ENCODE measurements around the gene MS4A2.
"Not testable (repeated sequence)": the region's sequence is repeated elsewhere in the genome, so short reads cannot be mapped to it uniquely, and the experiment has no call there.

Gene MS4A2

DNA sequence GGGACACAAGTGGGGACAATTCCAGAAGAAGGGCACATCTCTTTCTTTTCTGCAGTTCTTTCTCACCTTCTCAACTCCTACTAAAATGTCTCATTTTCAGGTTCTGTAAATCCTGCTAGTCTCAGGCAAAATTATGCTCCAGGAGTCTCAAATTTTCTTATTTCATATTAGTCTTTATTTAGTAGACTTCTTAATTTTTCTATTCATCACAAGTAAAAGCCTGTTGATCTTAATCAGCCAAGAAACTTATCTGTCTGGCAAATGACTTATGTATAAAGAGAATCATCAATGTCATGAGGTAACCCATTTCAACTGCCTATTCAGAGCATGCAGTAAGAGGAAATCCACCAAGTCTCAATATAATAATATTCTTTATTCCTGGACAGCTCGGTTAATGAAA lies at the start of gene MS4A2:
TSS of gene MS4A2 (plus strand) at position 301 of the 400 bp plus-strand sequence. CDS start 102 bp downstream, outside the sequence.
- DNase-seq: no peak

DNA sequence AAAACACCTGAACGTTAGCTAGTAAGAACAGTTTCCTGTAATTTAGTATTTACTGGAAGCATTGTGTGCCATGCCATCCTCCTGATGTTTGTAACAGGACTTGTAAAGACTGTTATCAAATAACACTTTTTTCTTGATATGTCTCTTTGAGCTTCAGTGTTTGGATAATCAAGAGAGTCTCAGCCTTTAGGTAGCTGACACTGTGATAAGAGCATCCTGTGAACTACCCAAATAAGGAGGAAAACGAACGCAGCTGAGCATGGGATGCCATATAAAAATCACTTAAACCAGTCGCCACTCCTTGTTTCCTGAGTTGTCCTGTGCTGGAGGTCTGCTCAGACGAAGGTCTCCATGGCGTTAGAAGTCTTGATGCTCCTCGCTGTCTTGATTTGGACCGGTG lies 48.4 kb upstream of the MS4A2 start, which contains the start of gene OOSP2:
TSS of gene OOSP2 (plus strand) at position 301 of the 400 bp plus-strand sequence. CDS start at position 352, 51 bp downstream.
- no peak for DNase-seq

DNA sequence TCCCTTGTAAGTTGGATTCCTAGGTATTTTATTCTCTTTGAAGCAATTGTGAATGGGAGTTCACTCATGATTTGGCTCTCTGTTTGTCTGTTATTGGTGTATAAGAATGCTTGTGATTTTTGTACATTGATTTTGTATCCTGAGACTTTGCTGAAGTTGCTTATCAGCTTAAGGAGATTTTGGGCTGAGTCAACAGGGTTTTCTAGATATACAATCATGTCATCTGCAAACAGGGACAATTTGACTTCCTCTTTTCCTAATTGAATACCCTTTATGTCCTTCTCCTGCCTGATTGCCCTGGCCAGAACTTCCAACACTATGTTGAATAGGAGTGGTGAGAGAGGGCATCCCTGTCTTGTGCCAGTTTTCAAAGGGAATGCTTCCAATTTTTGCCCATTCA lies 38.0 kb upstream of the MS4A2 start:
- not testable (repeated sequence) for DNase-seq

DNA sequence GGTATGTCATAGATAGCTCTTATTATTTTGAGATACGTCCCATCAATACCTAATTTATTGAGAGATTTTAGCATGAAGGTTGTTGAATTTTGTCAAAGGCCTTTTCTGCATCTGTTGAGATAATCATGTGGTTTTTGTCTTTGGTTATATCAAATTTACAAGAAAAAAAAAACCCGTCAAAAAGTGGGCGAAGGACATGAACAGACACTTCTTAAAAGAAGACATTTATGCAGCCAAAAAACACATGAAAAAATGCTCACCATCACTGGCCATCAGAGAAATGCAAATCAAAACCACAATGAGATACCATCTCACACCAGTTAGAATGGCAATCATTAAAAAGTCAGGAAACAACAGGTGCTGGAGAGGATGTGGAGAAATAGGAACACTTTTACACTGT lies 37.6 kb upstream of the MS4A2 start:
- DNase-seq: not testable (repeated sequence)

DNA sequence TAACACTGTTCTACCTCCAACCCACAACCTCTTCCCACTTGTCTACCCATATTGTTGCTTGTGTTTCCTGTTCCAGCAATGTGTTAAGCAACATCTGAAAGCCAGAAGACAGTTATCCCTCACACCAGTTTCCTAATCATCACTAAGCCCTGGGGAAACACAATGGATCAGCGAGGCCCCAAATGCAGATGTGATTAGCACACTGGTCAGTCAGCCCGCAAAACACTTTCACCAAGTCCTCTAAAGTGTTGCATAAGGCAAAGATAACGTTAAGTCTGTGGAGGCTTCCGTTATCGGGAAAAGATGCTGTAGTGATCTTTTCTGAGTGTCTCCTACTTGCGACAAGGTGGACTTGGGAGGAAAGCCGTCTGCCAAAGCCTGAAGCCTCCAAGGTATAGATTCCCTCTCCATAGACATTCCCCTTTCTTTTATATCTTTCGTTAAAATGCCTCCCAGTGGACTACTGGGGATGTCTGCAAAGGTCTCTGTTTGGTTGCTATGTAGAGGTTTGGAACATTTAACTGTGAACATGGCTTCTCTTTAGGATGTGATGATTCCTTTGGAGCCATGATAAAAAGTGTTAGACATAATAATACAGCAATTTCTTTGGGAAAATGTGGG lies 32.0 kb upstream of the MS4A2 start, which contains the start of gene MS4A3:
TSS of gene MS4A3 (plus strand) at position 317 of the 621 bp plus-strand sequence. CDS start 4,496 bp downstream, outside the sequence.
- no peak for DNase-seq

DNA sequence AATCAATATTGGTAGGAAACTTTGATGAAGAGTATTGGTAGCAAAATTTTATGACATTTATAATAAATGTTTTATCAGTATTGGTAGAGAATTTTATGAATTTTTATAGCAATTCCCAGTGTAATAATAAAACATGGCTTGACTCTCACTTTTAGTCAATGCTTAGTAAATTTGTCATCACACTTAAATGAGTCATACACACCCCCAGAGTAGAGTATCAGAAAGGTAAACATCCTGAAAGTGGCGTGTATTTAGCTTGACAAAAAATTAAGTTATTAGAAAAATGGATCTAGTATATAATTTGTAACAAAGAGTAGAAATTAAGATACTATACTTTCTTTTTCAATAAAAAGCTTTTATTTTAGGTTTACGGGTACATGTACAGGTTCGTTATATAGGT lies 29.4 kb upstream of the MS4A2 start:
- no peak for DNase-seq

DNA sequence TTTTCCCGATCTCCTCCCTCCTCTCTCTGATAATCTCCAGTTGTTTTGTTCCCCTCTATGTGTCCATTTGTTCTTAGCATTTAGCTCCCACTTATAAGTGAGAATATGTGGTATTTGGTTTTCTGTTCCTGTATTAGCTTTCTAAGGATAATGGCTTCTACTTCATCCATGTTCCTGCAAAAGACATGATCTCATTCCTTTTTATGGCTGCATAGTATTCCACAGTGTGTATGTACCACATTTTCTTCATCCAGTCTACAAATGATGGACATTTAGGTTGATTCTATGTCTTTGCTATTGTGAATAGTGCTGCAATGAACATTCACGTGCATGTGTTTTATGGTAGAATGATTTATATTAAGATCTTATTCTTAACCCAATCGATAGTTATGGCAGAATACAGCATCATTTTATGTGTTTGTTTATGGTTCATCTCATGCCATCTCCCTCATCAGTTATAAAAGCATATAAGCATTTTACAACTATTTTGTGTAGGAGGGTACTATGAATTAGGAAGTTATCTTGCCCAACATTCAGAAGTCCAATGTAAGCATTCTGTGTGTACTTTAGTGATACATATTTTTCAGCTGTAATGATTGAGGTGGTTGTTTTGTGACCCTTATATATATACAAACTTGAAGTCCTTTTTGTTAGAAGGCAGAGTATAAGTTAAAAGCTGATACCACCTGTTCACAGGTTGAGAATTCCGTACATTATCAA lies 28.8 kb upstream of the MS4A2 start:
- no peak for DNase-seq

DNA sequence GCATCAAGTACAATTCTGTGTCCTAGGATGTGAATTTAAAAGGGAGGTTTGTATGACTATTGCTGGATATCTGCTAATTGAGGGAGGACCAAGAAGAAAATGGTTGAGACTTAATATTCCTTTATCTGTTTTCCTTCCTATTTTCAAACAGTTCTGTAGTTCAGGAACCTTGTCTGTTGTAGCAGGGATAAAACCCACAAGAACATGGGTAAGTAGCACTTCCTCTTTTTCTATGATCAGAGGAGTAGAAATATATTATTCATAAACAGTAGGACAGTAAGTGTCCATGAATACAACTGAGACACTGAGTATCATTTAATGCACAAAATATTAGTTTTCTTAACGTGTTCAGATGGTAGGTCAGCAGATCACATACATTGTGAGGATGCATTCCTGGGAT lies 24.4 kb upstream of the MS4A2 start:
- no peak for DNase-seq

DNA sequence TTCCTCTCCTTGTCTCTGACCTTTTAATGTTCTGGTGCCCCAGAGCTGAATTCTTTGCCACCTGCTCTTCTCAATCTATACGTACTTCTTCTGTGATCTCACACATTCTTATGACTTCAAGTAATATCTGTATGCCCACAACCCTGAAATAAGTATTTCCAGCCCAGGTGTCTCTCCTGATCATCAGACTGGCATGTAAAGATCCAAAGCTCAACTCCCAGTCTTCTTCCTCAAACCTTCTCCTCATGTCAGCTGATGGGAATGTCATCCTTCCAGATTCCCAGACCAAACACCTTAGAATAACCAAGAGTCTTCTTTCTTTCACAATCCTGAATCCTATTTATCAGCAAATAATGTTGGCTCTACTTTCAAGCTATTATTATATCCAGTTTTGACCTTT lies 22.7 kb upstream of the MS4A2 start:
- DNase-seq: no peak

DNA sequence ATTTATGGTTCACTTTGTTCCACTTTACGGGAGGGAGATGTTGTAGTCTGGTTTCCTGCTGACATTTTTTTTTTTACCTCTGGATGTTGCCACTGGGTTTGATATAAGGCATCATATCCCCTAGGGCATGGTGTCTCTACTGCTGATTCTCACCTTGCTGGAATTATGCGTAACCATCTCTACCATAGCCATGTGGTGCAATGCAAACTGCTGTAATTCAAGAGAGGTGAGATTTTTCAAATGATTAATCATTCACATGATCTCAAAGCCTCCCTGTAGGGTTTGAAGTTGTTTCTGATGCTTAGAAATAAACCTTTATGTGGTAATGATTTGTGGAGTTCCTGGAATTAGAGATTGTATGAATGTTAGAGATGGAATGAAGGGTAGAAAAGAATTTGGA lies 19.0 kb upstream of the MS4A2 start:
- DNase-seq: no peak

DNA sequence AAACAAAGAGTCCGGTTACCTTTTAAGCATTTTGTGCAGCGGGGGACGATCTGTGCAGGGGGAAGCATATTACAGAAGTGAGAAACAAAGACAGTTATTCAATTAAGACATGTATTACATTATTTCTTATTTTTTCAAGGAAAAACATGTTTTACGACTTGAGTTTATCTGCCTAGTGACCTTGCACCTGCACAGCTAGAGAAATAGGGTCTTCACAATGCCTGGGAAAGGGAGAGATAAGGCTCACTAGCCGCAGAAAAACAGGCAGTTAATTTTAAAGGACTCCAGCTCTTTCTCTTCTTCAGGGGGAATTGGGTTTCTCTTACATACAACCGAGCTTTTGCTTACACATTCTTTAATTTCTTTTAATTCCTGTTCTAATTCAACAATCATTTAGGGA lies 16.8 kb upstream of the MS4A2 start:
- not testable (repeated sequence) for DNase-seq

DNA sequence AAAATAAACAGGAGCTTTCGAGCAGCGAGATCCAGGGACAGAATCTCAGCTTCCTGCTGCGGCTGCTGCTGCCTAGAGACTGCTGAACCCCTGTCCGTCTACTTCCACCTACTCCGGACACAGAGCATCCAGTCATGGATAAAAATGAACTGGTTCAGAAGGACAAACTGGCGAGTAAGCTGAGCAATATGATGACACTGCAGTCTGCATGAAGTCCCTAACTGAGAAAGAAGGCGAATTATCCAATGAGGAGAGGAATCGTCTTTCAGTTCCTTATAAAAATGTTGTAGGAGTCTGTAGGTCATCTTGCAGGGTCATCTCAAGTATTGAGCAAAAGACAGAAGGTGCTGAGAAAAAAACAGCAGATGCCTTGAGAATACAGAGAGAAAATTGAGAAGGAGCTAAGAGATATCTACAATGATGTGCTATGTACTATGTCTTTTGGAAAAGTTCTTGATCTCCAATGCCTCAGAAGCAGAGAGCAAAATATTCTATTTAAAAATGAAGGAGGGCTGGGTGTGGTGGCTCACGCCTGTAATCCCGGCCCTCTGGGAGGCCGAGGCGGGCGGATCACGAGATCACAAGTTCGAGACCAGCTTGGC lies 11.1 kb upstream of the MS4A2 start:
- DNase-seq: no peak

DNA sequence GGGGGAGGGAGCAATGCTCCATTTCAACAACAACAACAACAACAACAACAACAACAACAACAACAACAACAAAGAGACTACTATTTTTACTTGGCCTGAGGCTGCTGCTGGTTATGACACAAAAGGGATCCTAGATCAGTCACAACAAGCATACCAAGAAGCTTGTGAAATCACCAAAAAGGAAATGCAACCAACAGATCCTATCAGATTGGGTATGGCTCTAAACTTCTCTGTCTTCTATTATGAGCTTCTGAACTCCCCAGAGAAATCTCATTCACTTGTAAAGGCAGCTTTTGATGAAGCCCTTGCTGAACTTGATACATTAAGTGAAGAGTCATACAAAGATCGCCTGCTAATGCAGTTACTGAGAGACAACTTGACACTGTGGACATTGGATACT lies 10.5 kb upstream of the MS4A2 start:
- DNase-seq: no peak

DNA sequence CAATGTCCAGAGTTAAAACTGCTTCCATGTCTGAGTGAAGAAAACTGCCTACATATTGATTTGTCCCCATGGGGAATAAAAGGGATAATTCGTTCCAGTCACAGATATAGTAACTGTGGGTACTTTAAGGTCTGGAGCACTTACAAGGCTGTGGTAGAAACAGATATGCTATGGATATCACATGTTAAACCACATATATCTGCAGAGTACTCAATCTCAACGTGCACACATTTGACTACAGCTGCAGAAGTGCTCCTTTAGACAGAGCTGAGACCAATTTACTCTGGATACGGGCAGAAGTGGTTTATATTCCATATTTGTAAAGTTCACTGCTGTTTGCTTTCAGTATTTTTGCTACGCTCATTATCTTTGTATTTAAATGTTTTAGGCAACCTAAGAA lies 9.7 kb upstream of the MS4A2 start:
- no peak for DNase-seq

DNA sequence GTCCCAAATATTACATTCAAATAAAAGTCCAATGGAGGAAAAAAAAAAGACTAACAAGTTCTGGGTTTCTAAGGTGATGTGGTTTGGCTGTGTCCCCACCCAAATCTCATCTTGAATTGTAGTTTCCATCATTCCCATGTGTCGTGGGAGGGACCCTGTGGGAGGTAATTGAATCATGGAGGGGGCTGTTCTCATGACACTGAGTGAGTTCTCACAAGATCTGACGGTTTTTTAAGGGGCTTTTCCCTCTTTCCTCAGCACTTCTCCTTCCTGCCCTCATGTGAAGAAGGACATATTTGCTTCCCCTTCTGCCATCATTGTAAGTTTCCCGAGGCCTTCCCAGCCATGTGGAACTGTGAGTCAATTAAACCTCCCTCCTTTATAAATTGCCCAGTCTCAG lies 7.9 kb upstream of the MS4A2 start:
- DNase-seq: no peak

DNA sequence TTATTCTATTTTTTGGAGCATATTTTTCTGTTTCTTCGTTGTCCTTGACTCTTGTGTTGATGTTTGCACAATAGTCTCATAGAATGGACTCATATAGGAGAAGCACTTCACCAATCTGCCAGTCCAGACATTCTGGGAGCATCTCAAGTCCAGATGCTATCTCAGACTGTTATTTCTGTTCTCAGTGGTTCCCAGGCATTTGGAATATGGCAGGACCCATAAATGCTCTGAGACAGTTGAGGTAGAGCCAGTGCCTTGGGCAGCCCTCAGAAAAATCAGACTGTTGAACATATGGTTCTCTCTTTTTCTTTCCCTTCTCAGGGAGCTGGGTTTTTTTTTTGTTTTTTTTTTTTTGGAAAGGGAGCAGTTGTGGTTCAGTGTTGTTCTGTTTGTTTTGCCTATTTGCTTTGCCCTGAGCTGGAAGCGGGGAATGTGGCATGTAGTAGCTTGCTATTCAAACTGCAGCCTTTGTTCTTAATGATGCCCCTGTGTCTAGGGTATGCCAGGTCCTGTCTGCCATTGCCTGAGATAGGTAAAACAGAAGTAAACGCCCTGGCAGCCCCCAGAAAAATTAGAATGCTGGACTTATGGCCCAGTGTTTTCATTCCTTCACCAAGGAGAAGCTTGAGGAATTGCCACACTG lies 3.7 kb upstream of the MS4A2 start:
- no peak for DNase-seq

DNA sequence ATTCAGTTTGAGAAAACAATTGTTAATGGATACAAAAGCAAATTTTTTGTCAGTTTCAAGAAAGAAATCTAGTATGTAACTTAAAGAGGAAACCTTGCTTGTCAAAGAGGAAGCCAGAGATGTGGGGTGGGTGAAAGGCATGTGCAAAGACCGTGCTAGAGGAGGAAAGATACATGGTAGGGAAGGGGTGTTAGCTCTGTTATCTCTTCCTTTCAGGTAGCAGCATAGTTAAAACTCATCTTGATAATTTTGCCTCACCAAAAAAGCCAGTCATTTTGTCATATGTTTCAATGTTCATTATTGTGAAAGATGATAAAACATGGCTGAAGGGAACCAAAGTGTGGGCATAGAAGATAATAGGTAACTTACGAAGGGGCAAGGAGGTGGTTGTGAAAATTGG lies 2.6 kb upstream of the MS4A2 start:
- DNase-seq: no peak

DNA sequence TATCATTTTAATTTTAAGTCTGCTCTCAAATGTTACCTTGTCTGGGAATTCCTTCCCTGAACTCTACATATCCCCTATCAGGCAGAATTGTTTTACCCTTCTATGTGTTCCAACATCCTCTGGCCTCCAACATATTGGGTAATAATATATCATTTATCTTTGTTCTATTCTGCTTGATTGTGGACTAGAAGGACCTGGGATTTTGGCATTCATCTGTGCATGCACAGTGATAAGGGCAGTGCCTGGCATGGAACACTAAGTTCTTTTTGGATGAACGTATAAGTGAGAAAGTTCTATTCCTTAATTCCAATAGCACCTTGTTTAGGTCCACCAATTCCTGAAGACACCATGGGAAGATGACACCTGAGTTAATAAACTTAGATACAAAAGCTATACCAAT lies 1.2 kb upstream of the MS4A2 start:
- DNase-seq: no peak

DNA sequence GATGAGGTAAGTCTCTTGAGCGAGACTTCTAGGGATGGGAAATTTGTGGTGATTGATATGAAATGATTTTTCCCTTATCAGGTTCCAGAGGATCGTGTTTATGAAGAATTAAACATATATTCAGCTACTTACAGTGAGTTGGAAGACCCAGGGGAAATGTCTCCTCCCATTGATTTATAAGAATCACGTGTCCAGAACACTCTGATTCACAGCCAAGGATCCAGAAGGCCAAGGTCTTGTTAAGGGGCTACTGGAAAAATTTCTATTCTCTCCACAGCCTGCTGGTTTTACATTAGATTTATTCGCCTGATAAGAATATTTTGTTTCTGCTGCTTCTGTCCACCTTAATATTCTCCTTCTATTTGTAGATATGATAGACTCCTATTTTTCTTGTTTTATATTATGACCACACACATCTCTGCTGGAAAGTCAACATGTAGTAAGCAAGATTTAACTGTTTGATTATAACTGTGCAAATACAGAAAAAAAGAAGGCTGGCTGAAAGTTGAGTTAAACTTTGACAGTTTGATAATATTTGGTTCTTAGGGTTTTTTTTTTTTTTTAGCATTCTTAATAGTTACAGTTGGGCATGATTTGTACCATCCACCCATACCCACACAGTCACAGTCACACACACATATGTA lies 7.1 kb downstream of the MS4A2 start:
- DNase-seq: no peak

DNA sequence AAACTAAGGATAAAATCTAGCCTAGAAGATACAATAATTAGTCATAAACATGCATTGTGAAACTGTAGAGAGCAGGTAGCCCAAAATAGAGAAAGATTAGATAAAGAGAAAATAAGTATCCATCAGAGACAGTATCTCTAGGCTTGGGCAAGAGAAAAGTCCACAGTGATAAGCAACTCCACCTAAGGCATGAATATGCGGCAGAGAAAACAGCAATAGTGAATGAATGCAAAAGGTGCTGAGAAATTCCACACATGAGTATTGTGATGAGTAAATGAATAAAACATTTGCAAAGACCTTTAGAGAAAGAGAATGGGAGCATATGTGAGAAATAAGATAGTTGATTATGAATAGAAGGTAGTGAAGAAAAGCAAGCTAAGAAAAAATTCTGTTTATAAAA lies 8.7 kb downstream of the MS4A2 start:
- DNase-seq: no peak

DNA sequence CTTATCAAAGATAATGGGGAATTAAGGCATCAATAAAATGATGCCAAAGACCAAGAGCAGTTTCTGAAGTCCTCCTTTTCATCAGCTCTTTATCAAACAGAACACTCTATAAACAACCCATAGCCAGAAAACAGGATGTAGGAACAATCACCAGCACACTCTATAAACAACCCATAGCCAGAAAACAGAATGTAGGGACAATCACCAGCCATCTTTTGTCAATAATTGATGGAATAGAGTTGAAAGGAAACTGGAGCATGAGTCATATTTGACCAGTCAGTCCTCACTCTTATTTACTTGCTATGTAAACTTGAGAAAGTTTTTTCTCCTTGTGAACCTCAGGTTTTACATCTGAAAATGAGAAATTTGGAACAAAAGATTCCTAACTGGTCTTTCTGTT lies 10.0 kb downstream of the MS4A2 start:
- no peak for DNase-seq

DNA sequence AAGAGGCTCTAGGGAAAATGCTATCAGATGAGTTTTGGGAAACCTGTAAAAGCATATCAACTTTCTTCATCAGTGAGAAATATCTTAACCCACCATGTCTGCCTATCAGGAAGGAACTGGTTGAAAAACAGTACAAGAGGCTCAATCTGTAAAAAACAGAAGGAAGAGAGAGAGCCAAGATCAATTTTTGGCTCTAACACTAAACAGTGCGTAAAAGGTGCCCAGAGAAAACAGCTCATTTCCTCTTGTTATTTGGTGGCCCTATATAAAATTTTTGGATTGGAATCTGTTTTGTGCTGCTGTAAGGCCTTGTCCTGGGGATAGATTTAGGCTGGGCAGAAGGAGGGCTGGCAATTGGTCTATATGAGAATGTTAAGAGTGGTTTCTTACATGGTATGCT lies 12.1 kb downstream of the MS4A2 start:
- no peak for DNase-seq

DNA sequence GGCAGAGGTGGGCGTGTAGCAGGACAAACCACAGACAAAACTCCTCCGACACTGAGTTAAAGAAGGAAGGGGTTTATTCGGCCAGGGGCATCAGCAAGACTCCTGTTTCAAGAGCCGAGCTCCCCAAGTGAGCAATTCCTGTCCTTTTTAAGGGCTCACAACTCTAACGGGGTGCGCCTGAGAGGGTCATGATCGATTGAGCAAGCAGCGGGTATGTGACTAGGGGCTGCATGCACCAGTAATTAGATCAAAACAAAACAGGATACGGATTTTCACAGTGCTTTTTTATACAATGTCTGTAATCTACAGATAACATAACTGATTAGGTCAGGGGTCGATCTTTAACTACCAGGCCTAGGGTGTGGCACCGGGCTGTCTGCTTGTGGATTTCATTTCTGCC lies 12.9 kb downstream of the MS4A2 start:
- not testable (repeated sequence) for DNase-seq
